Endothelial cell of umbilical vein (primary cell): ENCODE results near the gene PRIM2.

Experiments used
- CTCF ChIP-seq, 2 donors: IDR thresholded peaks; 1 replicate in 1 of 2; 2 replicates in 1 of 2; pipeline ENCODE4 v1.5.1; 2011; ENCODE audit warnings: low read length in 2 of 2, mild to moderate bottlenecking in 2 of 2, moderate library complexity in 2 of 2, control low read depth in 1 of 2, inconsistent platforms in 1 of 2, low read depth in 1 of 2; ENCODE audit not compliant: insufficient read depth in 1 of 2; ENCODE audit errors: extremely low read depth in 1 of 2
- EZH2 ChIP-seq: IDR thresholded peaks from 2 replicates; pipeline ENCODE4 v1.6.1; 2012; ENCODE audit warnings: borderline replicate concordance, low read depth, mild to moderate bottlenecking, moderate library complexity, low read length, inconsistent platforms; ENCODE audit not compliant: severe bottlenecking
- FOS ChIP-seq: IDR thresholded peaks from 2 replicates; pipeline ENCODE4 v1.6.1; 2011; ENCODE audit warnings: mild to moderate bottlenecking, low read length, moderate library complexity, borderline replicate concordance; ENCODE audit not compliant: insufficient read depth
- GATA2 ChIP-seq: IDR thresholded peaks from 2 replicates; pipeline ENCODE4 v1.7.0; 2011; ENCODE audit warnings: low read depth, mild to moderate bottlenecking, moderate library complexity, mixed read lengths, low read length; ENCODE audit not compliant: insufficient read length, insufficient read depth
- MAX ChIP-seq: IDR thresholded peaks from 2 replicates; pipeline ENCODE4 v1.6.1; 2011; ENCODE audit not compliant: insufficient read depth, insufficient read length
- MYC ChIP-seq: IDR thresholded peaks from one replicate; pipeline ENCODE4 v1.6.1; 2011; ENCODE audit warnings: mild to moderate bottlenecking, low read depth, low read length
- POLR2A ChIP-seq: IDR thresholded peaks from 2 replicates; pipeline ENCODE4 v1.6.1; 2012; ENCODE audit warnings: low read depth, mild to moderate bottlenecking, control low read depth, low read length
- POLR2AphosphoS5 ChIP-seq: IDR thresholded peaks from 2 replicates; pipeline ENCODE4 v1.6.1; 2012; ENCODE audit warnings: low read depth, mild to moderate bottlenecking, control low read depth, low read length, moderate library complexity; ENCODE audit not compliant: insufficient read depth

GRCh38 chr6:57297505-57297904 lies 19.9 kb upstream of the PRIM2 start:
- TF ChIP-seq CTCF (IDR thresholded peaks at IDR 0.05; ENCODE audit: extremely low read depth in 1 of 2, insufficient read depth in 1 of 2, low read depth in 1 of 2, low read length in 2 of 2): no peak
- no peak for TF ChIP-seq POLR2A
- TF ChIP-seq MYC: no peak
- no peak for TF ChIP-seq POLR2AphosphoS5
- no peak for TF ChIP-seq EZH2
- no peak for TF ChIP-seq FOS
- no peak for TF ChIP-seq MAX
- no peak for TF ChIP-seq GATA2
